ENCODE measurements around the gene PTH1R.

PTH1R gene

GRCh38 chr3:46864061-46864881 lies 13.2 kb upstream of the PTH1R start:
- no peak for DNase-seq (ENCODE audit: low read depth in 2 of 2)
- no peak overlapping the region for H3K4me3 ChIP-seq (replicated peaks in 1 of 2; ENCODE audit: low read depth in 2 of 2, low read length in 2 of 2)
- TF ChIP-seq CTCF (IDR thresholded peaks at IDR 0.05; ENCODE audit: low read depth, low read length) = no peak

- TF ChIP-seq CTCF (IDR thresholded peaks at IDR 0.05; ENCODE audit: low read depth, low read length) = no peak
- no peak overlapping the region for H3K4me3 ChIP-seq (replicated peaks in 1 of 2; ENCODE audit: low read depth in 2 of 2, low read length in 2 of 2)
- peak; percentile 47 to 87 for DNase-seq (ENCODE audit: low read depth in 2 of 2)
Observed at GRCh38 chr3:46865031-46865507, 12.5 kb upstream of the PTH1R start.

GRCh38 chr3:46865546-46865945 lies 12.0 kb upstream of the PTH1R start:
- DNase-seq (ENCODE audit: low read depth in 2 of 2) = no peak
- no peak overlapping the region for H3K4me3 ChIP-seq (replicated peaks in 1 of 2; ENCODE audit: low read depth in 2 of 2, low read length in 2 of 2)
- TF ChIP-seq CTCF (IDR thresholded peaks at IDR 0.05; ENCODE audit: low read depth, low read length) = no peak

- DNase-seq (ENCODE audit: low read depth in 2 of 2) = no peak
- TF ChIP-seq CTCF (IDR thresholded peaks at IDR 0.05; ENCODE audit: low read depth, low read length) = no peak
Observed at GRCh38 chr3:46866032-46866595, 11.4 kb upstream of the PTH1R start.

GRCh38 chr3:46866720-46867549 lies 10.6 kb upstream of the PTH1R start:
- peak; percentile 59 to 61 for DNase-seq (ENCODE audit: low read depth in 2 of 2)
- no peak overlapping the region for H3K4me3 ChIP-seq (replicated peaks in 1 of 2; ENCODE audit: low read depth in 2 of 2, low read length in 2 of 2)
- peak; percentile 86 for TF ChIP-seq CTCF (IDR thresholded peaks at IDR 0.05; ENCODE audit: low read depth, low read length)

More at GRCh38 chr3:46866032-46866595, 11.4 kb upstream of the PTH1R start:
- H3K4me3 ChIP-seq (replicated peaks in 1 of 2; ENCODE audit: low read depth in 2 of 2, low read length in 2 of 2) = no peak overlapping the region

GRCh38 chr3:46867550-46867898 lies 10.0 kb upstream of the PTH1R start:
- no peak overlapping the region for H3K4me3 ChIP-seq (replicated peaks in 1 of 2; ENCODE audit: low read depth in 2 of 2, low read length in 2 of 2)
- DNase-seq (ENCODE audit: low read depth in 2 of 2) = peak; percentile 32 to 87
- TF ChIP-seq CTCF (IDR thresholded peaks at IDR 0.05; ENCODE audit: low read depth, low read length) = no peak

All from cardiac fibroblast (primary cell).